ENCODE data around the gene PIGQ.

The PIGQ gene

DNA sequence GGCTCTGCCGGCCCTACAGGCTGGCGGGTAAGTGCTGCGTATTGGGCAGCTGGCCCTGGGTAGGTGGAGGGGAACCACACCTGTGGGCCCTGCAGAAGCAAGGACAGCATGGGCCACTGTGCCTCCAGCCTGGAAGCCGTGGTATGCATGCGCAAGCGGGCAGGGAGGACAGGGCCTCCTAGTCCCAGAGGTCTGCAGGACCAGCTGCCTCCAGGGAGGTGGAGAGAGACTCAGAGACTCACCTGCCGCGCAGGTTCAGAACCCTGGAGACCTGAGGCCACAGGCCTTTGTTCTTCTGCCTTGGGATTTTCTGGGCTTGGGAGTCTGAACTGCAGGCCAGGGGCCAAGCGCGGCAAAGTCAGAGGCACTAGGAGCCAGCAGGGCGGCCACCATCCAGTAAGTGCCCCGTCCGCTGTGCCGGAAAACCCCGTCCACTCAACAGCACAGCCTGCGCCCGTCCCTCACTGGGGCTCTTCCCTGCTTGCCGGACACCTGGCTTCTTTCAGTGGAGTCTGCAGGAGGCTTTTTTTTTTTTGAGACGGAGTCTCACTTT is 11.3 kb downstream of the PIGQ start:
- H3K4me2 ChIP-seq (ENCODE audit: low read depth, low read length, poor library complexity, severe bottlenecking), result no peak overlapping the region
- H3F3A ChIP-seq (ENCODE audit: insufficient read depth), result no peaks in the 10 kb centered on the region; the same call in 1 of the 2 replicates
- no peak overlapping the region for H3K9ac ChIP-seq (ENCODE audit: low read length)
- H4K20me1 ChIP-seq (ENCODE audit: low read depth, low read length), result no peaks in the 10 kb centered on the region
- no peaks in the 10 kb centered on the region for H3K79me2 ChIP-seq (ENCODE audit: insufficient read depth, low read length)
- no peak overlapping the region for H3K27ac ChIP-seq (ENCODE audit: low read depth, low read length)
- no peaks in the 10 kb centered on the region for H3K27me3 ChIP-seq (ENCODE audit: low read length)
- H3K36me3 ChIP-seq (ENCODE audit: low read length), result no peaks in the 10 kb centered on the region
- no peak overlapping the region for H2AFZ ChIP-seq (ENCODE audit: low read depth, low read length, severe bottlenecking)
- no peaks in the 10 kb centered on the region for H3K9me3 ChIP-seq (ENCODE audit: insufficient read depth, low read length)
- TF ChIP-seq, protein P1, sequence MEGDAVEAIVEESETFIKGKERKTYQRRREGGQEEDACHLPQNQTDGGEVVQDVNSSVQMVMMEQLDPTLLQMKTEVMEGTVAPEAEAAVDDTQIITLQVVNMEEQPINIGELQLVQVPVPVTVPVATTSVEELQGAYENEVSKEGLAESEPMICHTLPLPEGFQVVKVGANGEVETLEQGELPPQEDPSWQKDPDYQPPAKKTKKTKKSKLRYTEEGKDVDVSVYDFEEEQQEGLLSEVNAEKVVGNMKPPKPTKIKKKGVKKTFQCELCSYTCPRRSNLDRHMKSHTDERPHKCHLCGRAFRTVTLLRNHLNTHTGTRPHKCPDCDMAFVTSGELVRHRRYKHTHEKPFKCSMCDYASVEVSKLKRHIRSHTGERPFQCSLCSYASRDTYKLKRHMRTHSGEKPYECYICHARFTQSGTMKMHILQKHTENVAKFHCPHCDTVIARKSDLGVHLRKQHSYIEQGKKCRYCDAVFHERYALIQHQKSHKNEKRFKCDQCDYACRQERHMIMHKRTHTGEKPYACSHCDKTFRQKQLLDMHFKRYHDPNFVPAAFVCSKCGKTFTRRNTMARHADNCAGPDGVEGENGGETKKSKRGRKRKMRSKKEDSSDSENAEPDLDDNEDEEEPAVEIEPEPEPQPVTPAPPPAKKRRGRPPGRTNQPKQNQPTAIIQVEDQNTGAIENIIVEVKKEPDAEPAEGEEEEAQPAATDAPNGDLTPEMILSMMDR (IDR thresholded peaks at IDR 0.05; ENCODE audit: insufficient read depth, low read length, poor library complexity, severe bottlenecking), result no peak
- no peak for TF ChIP-seq EZH2phosphoT487 (conservative IDR thresholded peaks at IDR 0.05; ENCODE audit: low read length)
- no peak overlapping the region for H3K4me3 ChIP-seq (ENCODE audit: insufficient read depth, low read length, poor library complexity, severe bottlenecking)
- no peaks in the 10 kb centered on the region for H3K9me2 ChIP-seq (replicated peaks; ENCODE audit: insufficient read depth, low read length)

DNA sequence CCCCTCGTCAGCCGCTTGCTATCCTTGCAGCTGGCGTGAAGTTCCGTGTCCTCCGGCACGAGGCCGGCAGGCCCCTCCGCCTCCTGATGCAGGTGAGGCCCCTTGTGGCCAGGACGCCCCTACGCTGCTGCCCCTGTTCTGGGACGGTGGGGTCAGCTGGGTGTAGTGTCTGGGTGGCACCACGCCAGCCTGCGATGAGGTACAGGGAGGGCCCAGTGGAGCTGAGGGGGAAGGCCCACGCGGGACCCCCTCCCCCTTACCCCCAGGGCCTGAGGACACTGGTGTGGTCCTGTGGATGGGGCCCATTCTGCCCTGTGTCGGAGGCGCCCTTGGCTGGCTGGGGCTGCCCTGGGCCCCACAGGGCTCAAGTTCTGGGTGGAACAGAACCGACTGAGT is 12.4 kb downstream of the PIGQ start:
- TF ChIP-seq, protein P1 (IDR thresholded peaks at IDR 0.05; ENCODE audit: insufficient read depth, low read length, poor library complexity, severe bottlenecking), result no peak
- no peak for TF ChIP-seq EZH2phosphoT487 (conservative IDR thresholded peaks at IDR 0.05; ENCODE audit: low read length)

DNA sequence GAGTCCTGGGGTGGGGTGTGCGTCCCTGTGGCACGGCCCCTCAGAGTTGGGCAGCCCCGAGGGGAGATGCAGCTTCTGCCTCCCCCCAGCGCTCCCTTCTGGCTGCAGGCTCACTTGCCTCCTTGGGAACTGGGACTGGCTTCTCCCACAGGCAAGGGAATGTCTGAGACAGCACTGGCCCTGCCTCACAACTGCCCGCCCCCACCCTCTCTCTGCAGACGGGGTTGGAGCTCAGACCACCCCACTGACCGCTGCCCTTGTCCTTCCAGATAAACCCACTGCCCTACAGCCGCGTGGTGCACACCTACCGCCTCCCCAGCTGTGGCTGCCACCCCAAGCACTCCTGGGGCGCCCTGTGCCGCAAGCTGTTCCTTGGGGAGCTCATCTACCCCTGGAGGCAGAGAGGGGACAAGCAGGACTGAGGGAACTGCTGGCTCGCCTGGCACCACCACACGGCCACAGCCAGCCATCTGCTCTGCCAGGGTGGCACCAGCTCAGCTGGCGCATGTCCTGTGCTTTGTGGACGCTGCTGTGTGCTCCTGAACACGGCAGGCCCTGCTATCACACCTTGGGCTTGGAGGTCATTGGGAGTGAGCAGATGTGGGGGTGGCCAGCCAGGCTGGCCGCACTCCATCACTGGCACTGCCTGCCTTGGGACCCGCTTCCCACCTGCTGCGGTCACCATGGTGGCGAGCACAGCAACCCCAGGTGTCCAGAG is 13.0 kb downstream of the PIGQ start:
- Histone ChIP-seq H2AFZ (ENCODE audit: low read depth, low read length, severe bottlenecking) (no peak overlapping the region), H3K36me3 (ENCODE audit: low read length) (no peaks in the 10 kb centered on the region), H3K4me2 (ENCODE audit: low read depth, low read length, poor library complexity, severe bottlenecking) (no peak overlapping the region), H4K20me1 (ENCODE audit: low read depth, low read length) (no peaks in the 10 kb centered on the region), H3K79me2 (ENCODE audit: insufficient read depth, low read length) (no peaks in the 10 kb centered on the region), H3K9me2 (replicated peaks; ENCODE audit: insufficient read depth, low read length) (no peaks in the 10 kb centered on the region), H3K27me3 (ENCODE audit: low read length) (no peaks in the 10 kb centered on the region), H3K27ac (ENCODE audit: low read depth, low read length) (no peak overlapping the region), H3F3A (ENCODE audit: insufficient read depth) (no peaks in the 10 kb centered on the region; the same call in 1 of the 2 replicates), H3K9me3 (ENCODE audit: insufficient read depth, low read length) (no peaks in the 10 kb centered on the region), H3K4me3 (ENCODE audit: insufficient read depth, low read length, poor library complexity, severe bottlenecking) (no peak overlapping the region), H3K9ac (ENCODE audit: low read length) (no peak overlapping the region)
- no peak for TF ChIP-seq EZH2phosphoT487 (conservative IDR thresholded peaks at IDR 0.05; ENCODE audit: low read length)
- TF ChIP-seq, protein P1 (IDR thresholded peaks at IDR 0.05; ENCODE audit: insufficient read depth, low read length, poor library complexity, severe bottlenecking), result no peak

More for the DNA sequence above, 12.4 kb downstream of the PIGQ start:
- no peaks in the 10 kb centered on the region for H3K27me3 ChIP-seq (ENCODE audit: low read length)
- H3K79me2 ChIP-seq (ENCODE audit: insufficient read depth, low read length), result no peaks in the 10 kb centered on the region
- no peak overlapping the region for H2AFZ ChIP-seq (ENCODE audit: low read depth, low read length, severe bottlenecking)
- no peak overlapping the region for H3K27ac ChIP-seq (ENCODE audit: low read depth, low read length)
- H4K20me1 ChIP-seq (ENCODE audit: low read depth, low read length), result no peaks in the 10 kb centered on the region
- H3K9ac ChIP-seq (ENCODE audit: low read length), result no peak overlapping the region
- H3K4me2 ChIP-seq (ENCODE audit: low read depth, low read length, poor library complexity, severe bottlenecking), result no peak overlapping the region
- no peaks in the 10 kb centered on the region for H3K9me3 ChIP-seq (ENCODE audit: insufficient read depth, low read length)
- H3K4me3 ChIP-seq (ENCODE audit: insufficient read depth, low read length, poor library complexity, severe bottlenecking), result no peak overlapping the region
- no peaks in the 10 kb centered on the region for H3K36me3 ChIP-seq (ENCODE audit: low read length)
- no peaks in the 10 kb centered on the region for H3K9me2 ChIP-seq (replicated peaks; ENCODE audit: insufficient read depth, low read length)
- H3F3A ChIP-seq (ENCODE audit: insufficient read depth), result no peaks in the 10 kb centered on the region; the same call in 1 of the 2 replicates
